GM23248 (cell line): ENCODE data around the gene IFRD1.

ENCODE experiments used
- EZH2 ChIP-seq: fragments of 200-600 bp; sonication (generic); IDR thresholded peaks from 2 replicates; pipeline ENCODE4 v1.6.1; 2018; ENCODE audit warnings: antibody characterized with exemption, mild to moderate bottlenecking; ENCODE audit not compliant: insufficient read depth, poor library complexity, severe bottlenecking
- EZH2phosphoT487 ChIP-seq: fragments of 200-600 bp; sonication (generic); IDR thresholded peaks from 2 replicates; pipeline ENCODE4 v1.6.1; 2018; ENCODE audit warnings: antibody characterized with exemption, moderate library complexity, mild to moderate bottlenecking, low read depth; ENCODE audit not compliant: insufficient read depth

- no peak for TF ChIP-seq EZH2phosphoT487
- no peak for TF ChIP-seq EZH2
Observed at GRCh38 chr7:112444505-112444904, 5.8 kb upstream of the IFRD1 start.
